ENCODE results near the gene RPUSD1.

The RPUSD1 gene

GRCh38 chr16:788399-789126 lies 382 bp upstream of the RPUSD1 start, which contains the start of gene CHTF18:
TSS of gene CHTF18 (plus strand) at chr16:788620. CDS start at chr16:788685, 65 bp downstream.
- TF ChIP-seq ZNF274 (IDR thresholded peaks at IDR 0.05; ENCODE audit: low read depth, low read length): no peak

DNA sequence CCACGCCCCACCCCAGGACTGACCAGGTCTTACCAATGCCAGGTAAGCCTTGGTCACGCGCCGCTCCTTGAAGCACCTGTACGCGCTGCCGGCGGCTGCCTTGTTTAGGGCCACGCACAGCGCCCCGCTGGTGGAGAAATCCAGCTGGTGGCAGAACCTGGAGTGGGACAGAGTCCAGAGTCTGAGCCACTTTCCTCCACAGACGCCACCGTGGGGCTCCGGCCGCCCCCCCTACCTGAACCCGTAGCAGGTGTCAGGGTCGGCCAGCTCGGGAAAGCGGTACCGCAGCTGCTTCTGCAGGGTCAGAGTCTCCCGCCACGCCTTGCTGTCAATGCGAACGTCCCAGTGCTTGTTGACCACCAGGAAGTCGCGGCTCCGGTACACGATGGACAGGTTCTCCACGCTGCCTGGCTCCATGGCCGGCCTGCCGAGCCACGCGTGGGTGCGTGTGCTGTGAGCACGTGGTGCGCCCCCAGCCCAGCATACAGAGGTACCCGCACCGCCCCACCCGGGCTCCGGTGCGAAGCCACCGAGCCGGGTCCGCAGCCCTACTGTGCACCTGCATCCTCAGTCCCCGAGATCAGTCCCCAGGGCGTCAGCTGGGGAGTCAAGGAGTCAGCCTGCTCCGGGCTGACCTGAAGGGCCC lies 737 bp downstream of the RPUSD1 start:
- no peak for TF ChIP-seq ZNF274 (IDR thresholded peaks at IDR 0.05; ENCODE audit: low read depth, low read length)

More at GRCh38 chr16:788399-789126, 382 bp upstream of the RPUSD1 start, which contains the start of gene CHTF18:
- peak within 1 kb of the TSS; percentile 94 for H3K4me3 ChIP-seq (ENCODE audit: low read length)

GRCh38 chr16:785563-786535 lies 2.3 kb downstream of the RPUSD1 start:
- H3K4me3 ChIP-seq (ENCODE audit: low read length): no peak overlapping the region
- TF ChIP-seq ZNF274 (IDR thresholded peaks at IDR 0.05; ENCODE audit: low read depth, low read length): no peak

More for the DNA sequence above, 737 bp downstream of the RPUSD1 start:
- peak overlapping the region; percentile 94 for H3K4me3 ChIP-seq (ENCODE audit: low read length)

- no peak for TF ChIP-seq ZNF274 (IDR thresholded peaks at IDR 0.05; ENCODE audit: low read depth, low read length)
- no peak overlapping the region for H3K4me3 ChIP-seq (ENCODE audit: low read length)
Observed at GRCh38 chr16:784431-784830, 3.8 kb downstream of the RPUSD1 start.

DNA sequence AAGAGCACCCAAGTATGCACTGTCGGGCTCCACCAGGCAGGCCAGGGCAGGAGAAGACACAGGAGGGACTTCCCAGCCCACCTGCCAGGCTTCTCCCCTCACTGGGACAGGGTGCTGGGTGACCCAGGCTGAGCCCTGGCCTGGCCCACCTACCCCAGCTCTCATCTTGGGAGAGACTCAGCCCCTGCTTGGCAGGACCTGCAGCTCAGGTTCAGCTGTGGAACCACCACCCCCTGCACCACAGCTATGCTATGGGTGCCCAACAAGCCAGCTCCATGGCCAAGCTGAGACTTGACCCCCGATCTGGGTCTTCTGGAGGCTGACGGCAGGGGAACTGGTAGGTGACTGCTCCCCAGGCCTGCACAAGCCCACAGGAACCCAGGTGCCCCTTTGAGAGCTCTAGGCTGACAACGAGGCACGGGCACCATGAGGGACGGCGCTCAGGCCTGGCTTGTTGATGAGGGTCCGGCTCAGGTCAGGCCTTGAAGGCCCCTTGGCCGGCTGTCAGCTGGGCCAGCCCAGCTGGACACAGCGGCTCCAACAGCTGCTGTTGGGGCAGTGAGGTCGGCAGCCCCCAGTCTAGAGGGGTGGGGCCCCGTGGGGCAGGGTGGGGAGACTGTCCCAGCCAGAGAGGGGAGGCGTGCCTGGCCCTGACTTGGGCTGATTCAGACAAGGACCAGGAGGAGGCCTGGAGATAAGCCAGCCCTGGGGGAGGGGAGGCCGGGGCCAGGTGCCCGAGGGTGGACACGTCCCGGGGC lies 4.6 kb downstream of the RPUSD1 start:
- no peak for TF ChIP-seq ZNF274 (IDR thresholded peaks at IDR 0.05; ENCODE audit: low read depth, low read length)
- H3K4me3 ChIP-seq (ENCODE audit: low read length): no peak overlapping the region

DNA sequence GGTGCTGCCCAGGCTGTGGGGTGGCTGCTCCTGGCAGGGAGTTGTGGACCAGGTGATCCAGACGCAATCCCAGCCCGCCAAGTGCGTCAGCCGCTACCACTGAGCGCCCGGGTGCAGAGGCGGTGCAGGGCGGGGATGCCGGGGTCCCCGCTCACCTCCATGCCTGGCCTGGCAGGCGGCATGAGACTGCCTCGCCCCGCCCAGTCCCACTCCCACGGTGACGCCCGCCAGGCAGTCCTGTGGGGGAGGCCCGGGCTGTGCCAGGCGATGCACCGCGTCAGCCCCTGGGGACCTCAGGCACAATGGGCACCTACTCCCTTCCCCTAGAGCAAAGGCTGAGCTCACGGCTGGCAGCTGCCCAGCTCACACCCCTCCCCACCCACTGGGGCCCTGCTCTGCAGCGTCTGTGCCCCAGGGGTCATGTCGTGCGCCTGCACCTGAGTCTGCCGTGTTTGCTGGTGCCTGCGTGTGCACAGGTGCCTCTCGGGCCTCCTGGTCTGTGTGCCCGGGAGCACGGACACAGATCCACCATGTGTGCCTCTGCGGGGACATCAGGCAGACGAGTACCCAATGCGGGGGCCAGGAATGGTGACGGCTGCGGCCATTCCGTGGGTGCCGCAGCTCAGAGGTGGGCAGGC lies 5.3 kb downstream of the RPUSD1 start:
- no peak for TF ChIP-seq ZNF274 (IDR thresholded peaks at IDR 0.05; ENCODE audit: low read depth, low read length)
- H3K4me3 ChIP-seq (ENCODE audit: low read length): no peak overlapping the region

- TF ChIP-seq ZNF274 (IDR thresholded peaks at IDR 0.05; ENCODE audit: low read depth, low read length): no peak
- H3K4me3 ChIP-seq (ENCODE audit: low read length): no peak overlapping the region
Observed at GRCh38 chr16:782258-782657, 5.9 kb downstream of the RPUSD1 start.

DNA sequence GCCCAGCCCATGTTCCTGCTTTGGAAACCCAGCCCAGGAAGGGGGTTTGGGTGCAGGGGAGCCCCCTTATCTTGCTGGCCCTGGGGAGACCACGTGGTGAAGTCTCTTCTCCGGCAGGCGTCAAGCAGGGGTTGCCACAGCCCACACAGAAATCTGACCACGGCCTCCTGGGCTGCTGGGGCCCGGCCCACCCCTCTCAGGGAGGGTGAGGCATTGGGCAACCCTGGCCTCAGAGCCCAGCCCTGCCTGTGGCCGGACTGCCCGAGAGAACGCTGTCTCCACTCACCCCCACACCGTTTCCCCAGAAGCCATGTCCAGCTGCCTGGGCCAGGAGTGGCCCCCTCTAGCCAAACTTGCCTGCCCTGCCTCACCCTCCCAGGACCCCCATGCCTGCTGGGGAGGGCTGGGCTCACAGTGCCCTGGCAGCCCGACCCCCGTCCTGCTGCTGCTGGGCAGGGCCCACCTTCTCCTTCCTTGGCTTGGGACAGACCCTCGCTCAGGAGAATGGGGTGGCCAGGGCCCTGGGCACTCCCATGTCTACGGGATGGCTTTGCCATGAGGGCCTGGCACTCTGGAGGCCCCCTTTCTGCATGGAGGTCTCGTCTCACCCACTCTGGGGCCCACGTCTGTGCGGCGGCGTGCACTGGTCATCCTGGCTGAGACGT lies 6.7 kb downstream of the RPUSD1 start:
- TF ChIP-seq ZNF274 (IDR thresholded peaks at IDR 0.05; ENCODE audit: low read depth, low read length): no peak

GRCh38 chr16:780296-780695 lies 7.9 kb downstream of the RPUSD1 start:
- H3K4me3 ChIP-seq (ENCODE audit: low read length): no peak overlapping the region
- no peak for TF ChIP-seq ZNF274 (IDR thresholded peaks at IDR 0.05; ENCODE audit: low read depth, low read length)

More for the DNA sequence above, 6.7 kb downstream of the RPUSD1 start:
- no peak overlapping the region for H3K4me3 ChIP-seq (ENCODE audit: low read length)

GRCh38 chr16:779561-779960 lies 8.6 kb downstream of the RPUSD1 start:
- H3K4me3 ChIP-seq (ENCODE audit: low read length): no peak overlapping the region
- no peak for TF ChIP-seq ZNF274 (IDR thresholded peaks at IDR 0.05; ENCODE audit: low read depth, low read length)

DNA sequence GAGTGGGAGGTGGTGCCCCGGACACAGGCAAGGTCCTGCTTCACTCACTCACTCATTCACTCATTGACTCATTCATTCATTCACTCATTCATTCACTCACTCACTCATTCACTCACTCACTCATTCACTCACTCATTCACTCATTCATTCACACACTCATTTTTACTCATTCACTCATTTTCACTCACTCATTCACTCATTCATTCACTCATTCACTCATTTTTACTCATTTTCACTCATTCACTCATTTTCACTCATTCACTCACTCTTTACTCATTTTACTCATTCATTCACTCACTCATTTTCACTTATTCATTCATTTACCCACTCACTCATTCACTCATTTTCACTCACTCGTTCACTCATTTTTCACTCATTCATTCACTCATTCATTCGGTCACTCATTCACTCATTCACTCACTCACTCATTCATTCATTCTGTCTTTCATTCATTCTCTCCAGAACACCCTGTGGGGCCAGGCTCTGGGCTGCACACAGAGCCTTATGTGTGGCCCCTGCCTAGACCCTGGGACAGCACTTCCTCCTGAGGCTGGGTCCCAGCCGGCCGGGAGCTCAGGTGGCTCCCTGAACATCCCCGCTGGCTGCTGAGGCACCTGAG lies 9.2 kb downstream of the RPUSD1 start:
- no peak overlapping the region for H3K4me3 ChIP-seq (ENCODE audit: low read length)
- no peak for TF ChIP-seq ZNF274 (IDR thresholded peaks at IDR 0.05; ENCODE audit: low read depth, low read length)

GRCh38 chr16:778447-778846 lies 9.7 kb downstream of the RPUSD1 start:
- H3K4me3 ChIP-seq (ENCODE audit: low read length): no peak overlapping the region
- no peak for TF ChIP-seq ZNF274 (IDR thresholded peaks at IDR 0.05; ENCODE audit: low read depth, low read length)

All from GM08714 (cell line).